HepG2 (cell line): ENCODE results near the gene HEATR1. TPM values are rescaled to one million over a fixed set of nuclear protein-coding genes. Genes with fewer than 3 reads are reported as not detected.
A peak's percentile ranks its signal among the peaks of the same experiment; 100 is the strongest.

Experiments used
- ATAC-seq: fragments of 200-7000 bp; cut with Tn5 transposase; 3 replicates; pipeline ENCODE4 v1.9.1; 2020; ENCODE audit warnings: mild to moderate bottlenecking, moderate library complexity
- BruUV-seq: library from RNA; stranded (reverse); fragments of 400-500 nt; replicated peaks from 2 replicates; lab custom pipeline; 2021; lab: Mats Ljungman, UMichigan
- CTCF ChIA-PET: fragments of 300-600 bp; formaldehyde crosslinking; extraction: SDS; loops from one replicate; lab custom pipeline; 2021; ENCODE audit warnings: low total read pairs, inconsistent platforms, low intra/inter-chr PET ratio; lab: Yijun Ruan, JAX
- POLR2A ChIA-PET: fragments of 350-600 bp; sonication (Branson Sonifier 250); formaldehyde crosslinking; loops from one replicate; lab custom pipeline; 2020; ENCODE audit warnings: antibody characterized with exemption, inconsistent platforms; lab: Yijun Ruan, JAX
- DNase-seq: peaks from one replicate; pipeline ENCODE4 v3.0.0-alpha.2; 2015; ENCODE audit warnings: low spot score
- FAIRE-seq: peaks from 3 replicates; lab custom pipeline; 2011; peaks lifted over from hg19 to GRCh38; lab: Jason Lieb, UNC
- H2AFZ ChIP-seq: one replicate; pipeline ENCODE4 v1.6.1; 2011; ENCODE audit warnings: low read length, inconsistent platforms
- H3K27ac ChIP-seq: fragments of 300-600 bp; 3 replicates; pipeline ENCODE4 v1.8.0; 2011; ENCODE audit warnings: mixed run types, mild to moderate bottlenecking, mixed read lengths, low read length, inconsistent platforms; ENCODE audit not compliant: insufficient read depth; ENCODE audit errors: extremely low read length
- H3K27me3 ChIP-seq, 2 experiments: fragments of 200-600 bp in 1 of 2; 2 replicates in 1 of 2; 3 replicates in 1 of 2; pipeline versions ENCODE4 v1.6.0 to v1.8.0; 2011; ENCODE audit warnings: low read length in 2 of 2, mild to moderate bottlenecking in 2 of 2, moderate library complexity in 2 of 2, inconsistent platforms in 1 of 2; ENCODE audit not compliant: insufficient read depth in 2 of 2, control insufficient read depth in 1 of 2
- H3K36me3 ChIP-seq, 2 experiments: fragments of 200-600 bp in 1 of 2; replicated peaks in 1 of 2; 2 replicates in 1 of 2; 3 replicates in 1 of 2; pipeline versions ENCODE4 v1.5.1 to v1.8.0; 2011; ENCODE audit warnings: low read length in 2 of 2, inconsistent platforms in 1 of 2; ENCODE audit not compliant: insufficient read depth in 2 of 2, control insufficient read depth in 1 of 2
- H3K4me1 ChIP-seq: 2 replicates; pipeline ENCODE4 v1.5.1; 2012; ENCODE audit warnings: low read length, inconsistent platforms; ENCODE audit not compliant: insufficient read depth
- H3K4me2 ChIP-seq: 2 replicates; pipeline ENCODE4 v1.6.0; 2011; ENCODE audit warnings: low read depth, low read length, inconsistent platforms
- H3K4me3 ChIP-seq, 3 experiments: fragments of 200-600 bp in 1 of 3; sonication (generic), shearing (Covaris generic) in 1 of 3; replicated peaks in 1 of 3; 2 replicates each; pipeline ENCODE4 v1.5.1; 2011 to 2016; ENCODE audit warnings: low read length in 3 of 3, inconsistent platforms in 2 of 3, low read depth in 2 of 3, mild to moderate bottlenecking in 2 of 3, control low read depth in 1 of 3, mixed read lengths in 1 of 3; ENCODE audit not compliant: insufficient read depth in 1 of 3
- H3K79me2 ChIP-seq: one replicate; pipeline ENCODE4 v1.6.1; 2011; ENCODE audit warnings: low read length, inconsistent platforms; ENCODE audit not compliant: insufficient read depth
- H3K9ac ChIP-seq: 2 replicates; pipeline ENCODE4 v1.6.0; 2011; ENCODE audit warnings: mild to moderate bottlenecking, low read depth, low read length, inconsistent platforms; ENCODE audit not compliant: insufficient read depth
- H3K9me3 ChIP-seq: 2 replicates; pipeline ENCODE4 v1.5.1; 2012; ENCODE audit warnings: mild to moderate bottlenecking, low read length
- H4K20me1 ChIP-seq: 2 replicates; pipeline ENCODE4 v1.6.0; 2011; ENCODE audit warnings: inconsistent platforms, mild to moderate bottlenecking, low read length, moderate library complexity; ENCODE audit not compliant: insufficient read depth
- CHCHD3 ChIP-seq: sonication (generic); formaldehyde crosslinking; IDR thresholded peaks from 2 replicates; pipeline ENCODE4 v1.8.0; 2022; ENCODE audit warnings: mild to moderate bottlenecking, missing genetic modification reagents, moderate library complexity
- FOXA3 ChIP-seq: IDR thresholded peaks from 2 replicates; pipeline ENCODE4 v1.6.1; 2016; ENCODE audit warnings: missing genetic modification reagents, missing compliant biosample characterization
- FOXK2 ChIP-seq: fragments of 450-650 bp; IDR thresholded peaks from 2 replicates; pipeline ENCODE4 v1.6.1; 2016
- GZF1 ChIP-seq: sonication (generic); formaldehyde crosslinking; IDR thresholded peaks from 2 replicates; pipeline ENCODE4 v1.5.1; 2020; ENCODE audit warnings: mild to moderate bottlenecking, missing genetic modification reagents
- ZBTB20 ChIP-seq: sonication (generic); formaldehyde crosslinking; IDR thresholded peaks from 2 replicates; pipeline ENCODE4 v1.8.1; 2023; ENCODE audit warnings: missing genetic modification reagents, low read depth, mild to moderate bottlenecking, borderline replicate concordance
- ZEB1 ChIP-seq: IDR thresholded peaks from 2 replicates; pipeline ENCODE4 v1.6.1; 2012; ENCODE audit warnings: mild to moderate bottlenecking, low read depth, inconsistent platforms; ENCODE audit not compliant: insufficient replicate concordance
- ZMAT3 ChIP-seq: sonication (generic); formaldehyde crosslinking; conservative IDR thresholded peaks from 2 replicates; pipeline ENCODE4 v1.7.0; 2021; ENCODE audit warnings: missing genetic modification reagents
- ZNF225 ChIP-seq: sonication (generic); formaldehyde crosslinking; IDR thresholded peaks from 2 replicates; pipeline ENCODE4 v1.4.0; 2020; ENCODE audit warnings: mild to moderate bottlenecking, missing genetic modification reagents
- ZNF790 ChIP-seq: sonication (generic); formaldehyde crosslinking; IDR thresholded peaks from 2 replicates; pipeline ENCODE4 v1.8.0; 2022; ENCODE audit warnings: missing genetic modification reagents, mild to moderate bottlenecking, borderline replicate concordance
- ZNF816 ChIP-seq: sonication (generic); formaldehyde crosslinking; IDR thresholded peaks from 2 replicates; pipeline ENCODE4 v1.8.0; 2022; ENCODE audit warnings: missing genetic modification reagents, mild to moderate bottlenecking, borderline replicate concordance
- WGBS: methylation state at CpG from one replicate; pipeline ENCODE4 v1.1.6; 2017; ENCODE audit warnings: low lambda C conversion rate; 5-methylcytosine and 5-hydroxymethylcytosine counted together
- in situ Hi-C: cut with HindIII; loops from 2 replicates; pipeline ENCODE4 v1.10.0; 2017; ENCODE audit warnings: low pct_unique_long_range_greater_than_20kb; ENCODE audit not compliant: extremely low pct_ligation_motif_present
- intact Hi-C: fragments of 100-400 bp; cut with micrococcal nuclease; formaldehyde crosslinking; loops from one replicate; pipeline ENCODE4 v1.10.0; 2022; ENCODE audit not compliant: unreplicated experiment
- polyA plus RNA-seq, 8 experiments: library from polyadenylated mRNA; depleted of rRNA in 3 of 8; stranded (reverse) in 7 of 8; unstranded in 1 of 8; fragments of >200 nt; fragmentation: Illumina TruSeq in 4 of 8; extraction: Trizol in 4 of 8; gene quantifications; 2 replicates each; pipeline versions ENCODE4 v1.2.1 to v1.2.3, GENCODE V29; 2011 to 2016; ENCODE audit warnings: low read depth in 4 of 8, missing spikeins in 1 of 8, mixed read lengths in 1 of 8; ENCODE audit not compliant: insufficient read depth in 1 of 8
- total RNA-seq, 5 experiments: library from RNA; depleted of rRNA; stranded (reverse); fragments of >200 nt; fragmentation: Illumina TruSeq; extraction: Trizol; gene quantifications; 2 replicates each; pipeline ENCODE4 v1.2.3, GENCODE V29; 2016; ENCODE audit warnings: low read depth in 1 of 5
- TF ChIP-seq, protein P1 (sequence below): sonication (generic); formaldehyde crosslinking; IDR thresholded peaks from 2 replicates; pipeline ENCODE4 v1.4.0; 2020; ENCODE audit warnings: missing genetic modification reagents
- TF ChIP-seq, protein P2 (sequence below): IDR thresholded peaks from 2 replicates; pipeline ENCODE4 v1.6.1; 2016; ENCODE audit warnings: low read depth, control low read depth
- TF ChIP-seq, protein P3 (sequence below), 2 experiments: sonication (generic) in 1 of 2; formaldehyde crosslinking in 1 of 2; IDR thresholded peaks; 2 replicates each; pipeline versions ENCODE4 v1.4.0 to v1.6.1; 2018 to 2020; ENCODE audit warnings: missing genetic modification reagents in 2 of 2, borderline replicate concordance in 1 of 2, low read depth in 1 of 2, mild to moderate bottlenecking in 1 of 2, missing biosample characterization in 1 of 2
- TF ChIP-seq, protein P4 (sequence below): sonication (generic); formaldehyde crosslinking; IDR thresholded peaks from 2 replicates; pipeline ENCODE4 v1.4.0; 2020; ENCODE audit warnings: missing genetic modification reagents

Gene HEATR1
- total and polyA plus RNA-seq, 2 of the 13 experiments (the other 11 are each of a cell fraction or from before 2014, with no cell fraction given) = 10.2 to 45.8 TPM

DNA sequence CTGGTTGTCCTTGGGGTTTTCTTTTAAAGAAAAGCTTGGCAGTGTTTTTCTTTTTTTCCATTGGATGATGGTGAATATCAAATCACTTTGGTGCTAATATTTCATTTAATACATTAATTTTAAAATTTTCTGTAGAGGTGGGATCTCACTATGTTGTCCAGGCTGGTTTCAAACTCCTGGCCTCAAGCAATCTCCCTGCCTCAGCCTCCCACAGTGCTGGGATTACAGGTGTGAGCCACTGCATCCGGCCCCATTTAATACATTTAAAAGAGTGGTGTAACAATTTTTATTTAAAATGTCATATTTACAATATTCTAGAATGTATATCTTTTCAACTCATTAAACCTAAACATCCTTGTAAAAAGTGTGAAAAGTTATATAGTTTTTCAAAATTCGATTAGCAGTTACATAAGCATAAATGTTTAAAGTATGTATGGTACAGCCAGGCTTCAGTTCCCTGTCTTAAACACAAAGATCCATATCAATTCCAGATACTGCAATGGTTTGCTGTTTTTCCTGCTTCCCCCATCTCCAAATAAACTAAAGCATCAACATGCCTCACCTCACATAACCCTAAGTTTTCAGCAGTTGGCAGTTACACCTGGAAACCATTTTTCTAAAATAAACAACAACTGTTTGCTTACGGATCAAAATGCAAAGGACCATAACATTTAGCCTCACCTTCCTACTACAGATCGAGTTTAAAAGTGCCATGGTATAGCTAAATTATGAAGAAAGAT is 89.4 kb downstream of the HEATR1 start:
- no peak for FAIRE-seq
- intact Hi-C loops (loop anchor here (1.0 kb wide), 1 partner anchor 12 kb away; no protein-coding TSS in a partner anchor), in situ Hi-C loops (no loop called here)
- POLR2A ChIA-PET = interaction anchor here (0.7 to 3.2 kb wide), 4 partner anchors 9 to 23 kb away, joined by 6 to 40 read pairs (median 11); partner anchors contain the start of gene LGALS8
- no peaks in the 10 kb centered on the region for H3K9me3 ChIP-seq
- CTCF ChIA-PET = no interaction called here
- H3K9ac ChIP-seq = 0 out of 2 replicates have a peak overlapping the region, but pooled peaks have one; percentile 50
- no peaks in the 10 kb centered on the region for H3K36me3 ChIP-seq
- no peak overlapping the region for H2AFZ ChIP-seq
- peak; percentile 69 for ATAC-seq
- H3K79me2 ChIP-seq = no peaks in the 10 kb centered on the region
- no TSS peak for BruUV-seq
- H3K4me2 ChIP-seq = peak overlapping the region; percentile 38
- peaks cover 87% of the 10 kb centered on the region for H3K4me1 ChIP-seq
- H3K27ac ChIP-seq = peak overlapping the region; percentile 81
- no peaks in the 10 kb centered on the region for H3K27me3 ChIP-seq
- no peaks in the 10 kb centered on the region for H4K20me1 ChIP-seq
- peak overlapping the region in 1 of 3 experiments; percentile 7; a peak in 3 of 6 replicates for H3K4me3 ChIP-seq
- peak; percentile 73 for DNase-seq
- WGBS = under 1% methylated on average over 4 of the region's 4 CpGs
- TF ChIP-seq ZNF225 (CRISPR knock-in tag) (no peak), ZNF790 (no peak), ZNF816 (CRISPR knock-in tag) (no peak), FOXA3 (peak; percentile 82), GZF1 (CRISPR knock-in tag) (no peak), ZMAT3 (CRISPR knock-in tag) (peak; percentile 67; the same call in 1 of the 2 replicates), ZEB1 (peak; percentile 82), CHCHD3 (CRISPR knock-in tag) (no peak), ZBTB20 (CRISPR knock-in tag) (peak; percentile 37; the same call in 1 of the 2 replicates), FOXK2 (peak; percentile 68; the same call in 1 of the 2 replicates)
- TF ChIP-seq, protein P1, sequence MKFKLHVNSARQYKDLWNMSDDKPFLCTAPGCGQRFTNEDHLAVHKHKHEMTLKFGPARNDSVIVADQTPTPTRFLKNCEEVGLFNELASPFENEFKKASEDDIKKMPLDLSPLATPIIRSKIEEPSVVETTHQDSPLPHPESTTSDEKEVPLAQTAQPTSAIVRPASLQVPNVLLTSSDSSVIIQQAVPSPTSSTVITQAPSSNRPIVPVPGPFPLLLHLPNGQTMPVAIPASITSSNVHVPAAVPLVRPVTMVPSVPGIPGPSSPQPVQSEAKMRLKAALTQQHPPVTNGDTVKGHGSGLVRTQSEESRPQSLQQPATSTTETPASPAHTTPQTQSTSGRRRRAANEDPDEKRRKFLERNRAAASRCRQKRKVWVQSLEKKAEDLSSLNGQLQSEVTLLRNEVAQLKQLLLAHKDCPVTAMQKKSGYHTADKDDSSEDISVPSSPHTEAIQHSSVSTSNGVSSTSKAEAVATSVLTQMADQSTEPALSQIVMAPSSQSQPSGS (CRISPR knock-in tag) = peak; percentile 47; the same call in 1 of the 2 replicates
- TF ChIP-seq, protein P2, sequence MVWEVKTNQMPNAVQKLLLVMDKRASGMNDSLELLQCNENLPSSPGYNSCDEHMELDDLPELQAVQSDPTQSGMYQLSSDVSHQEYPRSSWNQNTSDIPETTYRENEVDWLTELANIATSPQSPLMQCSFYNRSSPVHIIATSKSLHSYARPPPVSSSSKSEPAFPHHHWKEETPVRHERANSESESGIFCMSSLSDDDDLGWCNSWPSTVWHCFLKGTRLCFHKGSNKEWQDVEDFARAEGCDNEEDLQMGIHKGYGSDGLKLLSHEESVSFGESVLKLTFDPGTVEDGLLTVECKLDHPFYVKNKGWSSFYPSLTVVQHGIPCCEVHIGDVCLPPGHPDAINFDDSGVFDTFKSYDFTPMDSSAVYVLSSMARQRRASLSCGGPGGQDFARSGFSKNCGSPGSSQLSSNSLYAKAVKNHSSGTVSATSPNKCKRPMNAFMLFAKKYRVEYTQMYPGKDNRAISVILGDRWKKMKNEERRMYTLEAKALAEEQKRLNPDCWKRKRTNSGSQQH (CRISPR knock-in tag) = no peak
- TF ChIP-seq, protein P3, sequence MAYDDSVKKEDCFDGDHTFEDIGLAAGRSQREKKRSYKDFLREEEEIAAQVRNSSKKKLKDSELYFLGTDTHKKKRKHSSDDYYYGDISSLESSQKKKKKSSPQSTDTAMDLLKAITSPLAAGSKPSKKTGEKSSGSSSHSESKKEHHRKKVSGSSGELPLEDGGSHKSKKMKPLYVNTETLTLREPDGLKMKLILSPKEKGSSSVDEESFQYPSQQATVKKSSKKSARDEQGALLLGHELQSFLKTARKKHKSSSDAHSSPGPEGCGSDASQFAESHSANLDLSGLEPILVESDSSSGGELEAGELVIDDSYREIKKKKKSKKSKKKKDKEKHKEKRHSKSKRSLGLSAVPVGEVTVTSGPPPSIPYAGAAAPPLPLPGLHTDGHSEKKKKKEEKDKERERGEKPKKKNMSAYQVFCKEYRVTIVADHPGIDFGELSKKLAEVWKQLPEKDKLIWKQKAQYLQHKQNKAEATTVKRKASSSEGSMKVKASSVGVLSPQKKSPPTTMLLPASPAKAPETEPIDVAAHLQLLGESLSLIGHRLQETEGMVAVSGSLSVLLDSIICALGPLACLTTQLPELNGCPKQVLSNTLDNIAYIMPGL (CRISPR knock-in tag; IDR thresholded peaks at IDR 0.05; ENCODE audit: borderline replicate concordance in 1 of 2, low read depth in 1 of 2) = peak in 1 of 2 experiments; percentile 27; a peak in 1 of 4 replicates
- TF ChIP-seq, protein P4, sequence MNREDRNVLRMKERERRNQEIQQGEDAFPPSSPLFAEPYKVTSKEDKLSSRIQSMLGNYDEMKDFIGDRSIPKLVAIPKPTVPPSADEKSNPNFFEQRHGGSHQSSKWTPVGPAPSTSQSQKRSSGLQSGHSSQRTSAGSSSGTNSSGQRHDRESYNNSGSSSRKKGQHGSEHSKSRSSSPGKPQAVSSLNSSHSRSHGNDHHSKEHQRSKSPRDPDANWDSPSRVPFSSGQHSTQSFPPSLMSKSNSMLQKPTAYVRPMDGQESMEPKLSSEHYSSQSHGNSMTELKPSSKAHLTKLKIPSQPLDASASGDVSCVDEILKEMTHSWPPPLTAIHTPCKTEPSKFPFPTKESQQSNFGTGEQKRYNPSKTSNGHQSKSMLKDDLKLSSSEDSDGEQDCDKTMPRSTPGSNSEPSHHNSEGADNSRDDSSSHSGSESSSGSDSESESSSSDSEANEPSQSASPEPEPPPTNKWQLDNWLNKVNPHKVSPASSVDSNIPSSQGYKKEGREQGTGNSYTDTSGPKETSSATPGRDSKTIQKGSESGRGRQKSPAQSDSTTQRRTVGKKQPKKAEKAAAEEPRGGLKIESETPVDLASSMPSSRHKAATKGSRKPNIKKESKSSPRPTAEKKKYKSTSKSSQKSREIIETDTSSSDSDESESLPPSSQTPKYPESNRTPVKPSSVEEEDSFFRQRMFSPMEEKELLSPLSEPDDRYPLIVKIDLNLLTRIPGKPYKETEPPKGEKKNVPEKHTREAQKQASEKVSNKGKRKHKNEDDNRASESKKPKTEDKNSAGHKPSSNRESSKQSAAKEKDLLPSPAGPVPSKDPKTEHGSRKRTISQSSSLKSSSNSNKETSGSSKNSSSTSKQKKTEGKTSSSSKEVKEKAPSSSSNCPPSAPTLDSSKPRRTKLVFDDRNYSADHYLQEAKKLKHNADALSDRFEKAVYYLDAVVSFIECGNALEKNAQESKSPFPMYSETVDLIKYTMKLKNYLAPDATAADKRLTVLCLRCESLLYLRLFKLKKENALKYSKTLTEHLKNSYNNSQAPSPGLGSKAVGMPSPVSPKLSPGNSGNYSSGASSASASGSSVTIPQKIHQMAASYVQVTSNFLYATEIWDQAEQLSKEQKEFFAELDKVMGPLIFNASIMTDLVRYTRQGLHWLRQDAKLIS (CRISPR knock-in tag) = no peak
